Stimulated activated effector memory CD8-positive, alpha-beta T cell treated with anti-CD3 and anti-CD28 coated beads, Interleukin-12 subunit alpha, Interleukin-12 subunit beta, amount 100 ng/mL, for 72 hours (primary cell): Measurements from ENCODE around the gene CELA2A.
"Not testable (repeated sequence)": the region's sequence is repeated elsewhere in the genome, so short reads cannot be mapped to it uniquely, and the experiment has no call there.

Source experiments
- ATAC-seq: fragments of 150-1000 bp; cut with Tn5 transposase; 2 replicates; pipeline ENCODE4 v1.10.0; 2021
- DNase-seq, 2 donors: peaks; one replicate each; pipeline ENCODE4 v3.0.0; 2021 to 2022; ENCODE audit warnings: low spot score in 2 of 2
- H3K27ac Mint-ChIP-seq: one replicate; pipeline ENCODE4 v1.8.0; 2022; ENCODE audit warnings: mild to moderate bottlenecking, mixed read lengths
- H3K36me3 Mint-ChIP-seq: one replicate; pipeline ENCODE4 v1.8.0; 2022; ENCODE audit warnings: mild to moderate bottlenecking, mixed read lengths
- H3K4me1 Mint-ChIP-seq: one replicate; pipeline ENCODE4 v1.8.0; 2022; ENCODE audit warnings: mixed read lengths
- H3K4me3 Mint-ChIP-seq: one replicate; pipeline ENCODE4 v1.8.0; 2022; ENCODE audit warnings: mild to moderate bottlenecking, mixed read lengths
- H3K9me3 Mint-ChIP-seq: one replicate; pipeline ENCODE4 v1.8.0; 2022; ENCODE audit warnings: mixed read lengths

Gene CELA2A

DNA sequence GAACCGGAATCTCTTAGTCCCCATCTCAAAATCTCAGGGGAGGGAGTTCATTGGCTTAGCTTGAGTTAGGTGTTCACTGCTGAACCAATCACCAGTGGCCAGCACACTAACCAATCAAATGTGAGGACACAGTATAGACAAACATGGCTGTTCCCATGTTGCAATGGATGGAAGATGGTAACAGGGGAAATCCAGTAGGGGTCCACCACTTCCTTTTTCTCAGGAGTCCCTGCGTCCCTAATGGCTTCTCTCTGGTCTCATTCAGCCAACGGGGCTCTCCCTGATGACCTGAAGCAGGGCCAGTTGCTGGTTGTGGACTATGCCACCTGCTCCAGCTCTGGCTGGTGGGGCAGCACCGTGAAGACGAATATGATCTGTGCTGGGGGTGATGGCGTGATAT is 29.1 kb downstream of the CELA2A start:
- no peak for DNase-seq
- Mint-ChIP-seq H3K9me3 (no peaks in the 10 kb centered on the region), H3K27ac (no peak overlapping the region), H3K4me1 (no peaks in the 10 kb centered on the region), H3K36me3 (peaks cover 5% of the 10 kb centered on the region), H3K4me3 (no peak overlapping the region)
- ATAC-seq: no peak

DNA sequence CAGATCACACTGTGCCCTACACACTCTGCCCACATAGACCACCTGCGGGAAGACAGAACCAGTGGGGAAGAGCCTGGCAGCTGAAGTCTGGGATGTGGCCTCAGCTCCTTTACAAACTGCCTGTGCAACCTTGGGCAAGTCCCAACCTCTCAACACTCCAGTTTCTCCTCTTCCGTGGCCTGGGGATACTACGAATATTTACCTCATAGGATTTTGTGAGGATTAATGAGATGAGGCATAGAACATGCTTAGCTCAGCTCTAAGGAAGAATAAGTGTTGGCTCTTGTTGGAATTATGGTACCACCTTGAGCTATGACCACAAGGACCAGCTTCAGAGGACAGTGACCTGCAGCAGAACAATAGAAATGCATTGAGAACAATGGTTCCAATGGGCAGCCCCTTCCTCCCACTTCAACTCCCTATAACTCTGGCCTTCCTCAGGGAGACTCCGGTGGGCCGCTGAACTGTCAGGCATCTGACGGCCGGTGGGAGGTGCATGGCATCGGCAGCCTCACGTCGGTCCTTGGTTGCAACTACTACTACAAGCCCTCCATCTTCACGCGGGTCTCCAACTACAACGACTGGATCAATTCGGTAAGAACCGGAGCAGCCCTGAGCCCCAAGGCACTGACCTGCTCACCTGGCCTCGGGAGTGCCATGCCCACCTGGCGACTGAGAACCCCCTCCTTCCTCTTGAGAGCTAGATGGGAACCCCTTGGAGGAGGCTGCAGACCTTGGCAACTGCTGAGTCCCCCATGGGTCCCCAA is 30.5 kb downstream of the CELA2A start:
- H3K9me3 Mint-ChIP-seq, DNase-seq, H3K27ac Mint-ChIP-seq, ATAC-seq, H3K4me3 Mint-ChIP-seq, H3K4me1 Mint-ChIP-seq: not testable (repeated sequence)
- H3K36me3 Mint-ChIP-seq: peaks cover 10% of the 10 kb centered on the region

- no peak for DNase-seq
- no peaks in the 10 kb centered on the region for H3K9me3 Mint-ChIP-seq
- peaks cover 21% of the 10 kb centered on the region for H3K36me3 Mint-ChIP-seq
- no peak for ATAC-seq
- H3K27ac Mint-ChIP-seq: no peak overlapping the region
- no peak overlapping the region for H3K4me3 Mint-ChIP-seq
- H3K4me1 Mint-ChIP-seq: no peaks in the 10 kb centered on the region
Measured at GRCh38 chr1:15488371-15488770, 31.8 kb downstream of the CELA2A start.

- no peak overlapping the region for H3K4me3 Mint-ChIP-seq
- DNase-seq (no peak), ATAC-seq (no peak)
- no peaks in the 10 kb centered on the region for H3K9me3 Mint-ChIP-seq
- H3K27ac Mint-ChIP-seq: no peak overlapping the region
- H3K4me1 Mint-ChIP-seq: no peaks in the 10 kb centered on the region
- peaks cover 29% of the 10 kb centered on the region for H3K36me3 Mint-ChIP-seq
Measured at GRCh38 chr1:15489052-15489736, 32.7 kb downstream of the CELA2A start.

DNA sequence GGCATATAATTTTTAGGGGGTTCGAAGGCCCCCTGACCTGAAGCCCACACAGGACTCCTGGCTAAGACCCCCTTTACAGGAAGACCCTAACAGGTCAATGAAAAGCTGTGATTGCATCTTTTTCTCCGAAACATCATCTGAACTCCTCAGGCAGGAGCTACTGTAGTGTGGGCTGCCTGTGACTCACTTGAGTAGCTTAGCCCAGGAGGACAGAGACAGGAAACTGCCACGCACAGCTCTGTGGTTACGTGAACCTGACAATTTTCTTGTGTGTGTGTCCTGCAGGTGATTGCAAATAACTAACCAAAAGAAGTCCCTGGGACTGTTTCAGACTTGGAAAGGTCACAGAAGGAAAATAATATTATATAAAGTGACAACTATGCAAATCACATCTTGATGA is 34.5 kb downstream of the CELA2A start:
- ATAC-seq: peak; percentile 82
- peaks cover 42% of the 10 kb centered on the region for H3K36me3 Mint-ChIP-seq
- H3K4me3 Mint-ChIP-seq, DNase-seq, H3K4me1 Mint-ChIP-seq, H3K27ac Mint-ChIP-seq, H3K9me3 Mint-ChIP-seq: not testable (repeated sequence)

DNA sequence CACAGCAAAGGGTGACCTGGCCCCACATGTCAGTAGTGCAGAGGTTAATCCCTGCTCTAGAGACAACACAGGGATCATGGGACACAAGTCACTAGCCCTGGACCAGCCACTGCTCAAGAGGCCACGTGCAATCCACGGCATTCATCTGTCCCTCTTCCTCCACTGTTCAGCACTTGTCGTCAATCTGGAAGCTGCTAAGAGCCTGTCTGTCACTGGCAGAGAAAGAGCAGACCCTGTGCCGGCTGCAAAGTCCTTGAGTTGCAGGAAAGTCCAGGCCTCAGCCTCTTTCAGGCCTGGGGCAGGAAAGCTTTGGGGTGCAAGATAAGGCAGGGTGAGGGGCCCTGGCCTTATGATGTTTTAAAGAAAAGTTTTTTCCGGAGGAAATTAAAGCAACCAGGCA is 36.1 kb downstream of the CELA2A start:
- ATAC-seq (no peak), DNase-seq (no peak)
- H3K9me3 Mint-ChIP-seq: no peaks in the 10 kb centered on the region
- no peak overlapping the region for H3K4me3 Mint-ChIP-seq
- H3K36me3 Mint-ChIP-seq: peaks cover 49% of the 10 kb centered on the region
- H3K27ac Mint-ChIP-seq: no peak overlapping the region
- H3K4me1 Mint-ChIP-seq: no peaks in the 10 kb centered on the region

DNA sequence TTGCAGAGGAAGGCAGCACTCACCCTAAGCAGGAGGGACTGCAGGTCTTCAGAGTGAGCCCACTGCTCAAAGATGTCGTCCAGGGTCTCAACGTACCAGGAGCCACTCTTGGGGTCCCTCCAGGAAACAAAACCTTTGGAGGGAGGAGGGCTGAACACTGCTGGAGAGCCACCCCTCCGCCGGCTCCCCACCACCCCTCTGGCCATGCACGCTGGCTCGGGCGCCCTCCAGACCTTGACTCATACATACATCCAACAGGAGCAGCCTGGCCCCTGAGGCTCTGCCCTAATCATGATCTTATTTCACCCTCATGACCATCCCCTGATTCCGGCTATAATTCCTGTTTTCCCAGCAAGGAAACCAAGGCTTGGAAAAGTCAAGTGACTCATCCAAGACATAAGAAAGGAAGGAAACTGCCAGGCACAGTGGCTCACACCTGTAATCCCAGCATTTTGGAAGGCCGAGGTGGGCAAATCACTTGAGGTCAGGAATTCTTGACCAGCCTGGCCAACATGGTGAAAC is 37.4 kb downstream of the CELA2A start:
- DNase-seq (no peak), ATAC-seq (no peak)
- Mint-ChIP-seq H3K4me1 (no peaks in the 10 kb centered on the region), H3K9me3 (no peaks in the 10 kb centered on the region), H3K36me3 (peaks cover 49% of the 10 kb centered on the region), H3K4me3 (no peak overlapping the region), H3K27ac (no peak overlapping the region)

GRCh38 chr1:15500184-15501178 is 43.9 kb downstream of the CELA2A start:
- H3K4me1 Mint-ChIP-seq: no peaks in the 10 kb centered on the region
- DNase-seq: no peak
- ATAC-seq: no peak
- no peak overlapping the region for H3K27ac Mint-ChIP-seq
- no peak overlapping the region for H3K4me3 Mint-ChIP-seq
- H3K9me3 Mint-ChIP-seq: no peaks in the 10 kb centered on the region
- peaks cover 38% of the 10 kb centered on the region for H3K36me3 Mint-ChIP-seq

DNA sequence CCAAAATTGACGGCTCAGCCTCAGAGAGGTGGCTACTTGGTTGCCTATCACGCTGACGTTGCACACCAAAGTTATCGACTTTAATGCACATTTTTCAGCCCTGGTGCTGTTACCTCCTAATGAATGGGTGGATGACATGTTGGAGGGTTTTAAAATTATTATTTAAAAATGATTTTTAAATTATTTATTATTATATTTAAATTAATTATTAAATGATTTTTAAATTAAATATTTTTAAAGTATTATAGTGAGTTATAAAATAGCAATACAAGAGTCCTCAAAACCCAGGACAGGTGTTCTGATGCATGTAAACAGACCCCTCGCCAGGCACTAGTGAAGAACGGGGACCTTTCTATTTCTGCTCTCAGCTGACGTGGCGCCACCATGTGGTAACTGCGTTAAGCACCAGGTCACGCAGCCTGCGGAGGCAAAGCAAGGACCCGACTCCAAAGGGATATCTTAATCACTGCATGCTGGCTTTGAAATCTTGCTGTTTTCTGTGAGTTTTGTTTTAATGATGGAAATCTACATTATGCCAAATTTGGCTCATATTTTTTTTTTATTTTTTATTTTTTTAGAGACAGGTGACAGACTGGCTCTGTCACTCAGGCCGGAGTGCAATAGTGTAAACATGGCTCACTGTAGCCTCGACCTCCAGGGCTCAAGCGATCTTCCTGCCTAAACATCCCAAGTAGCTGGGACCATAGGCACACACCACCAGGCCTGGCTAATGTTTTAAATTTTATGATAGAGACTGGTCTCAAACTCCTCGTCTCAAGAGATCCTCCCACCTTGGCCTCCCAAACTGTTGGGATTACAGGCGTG is 44.9 kb downstream of the CELA2A start:
- Mint-ChIP-seq H3K4me1 (no peaks in the 10 kb centered on the region), H3K27ac (no peak overlapping the region)

DNA sequence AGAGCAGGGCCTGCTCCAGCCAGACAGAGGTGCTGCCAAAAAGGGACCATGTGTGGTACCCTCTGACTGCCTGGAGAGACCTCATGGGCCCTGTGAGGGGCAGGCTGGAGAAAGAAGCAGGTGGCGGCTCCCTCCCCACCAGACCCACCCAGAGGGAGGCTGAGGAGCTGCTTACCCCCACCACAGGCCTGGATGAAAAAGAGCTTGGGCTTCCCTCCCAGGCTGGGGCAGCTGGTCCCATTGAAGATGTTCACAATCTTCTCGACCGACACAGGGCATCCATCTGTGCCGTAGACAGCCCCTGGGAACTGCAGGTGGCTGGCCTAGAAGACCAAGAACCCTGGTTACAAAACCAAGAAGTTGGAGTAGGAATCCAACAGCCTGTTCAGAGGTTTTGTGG is 47.9 kb downstream of the CELA2A start:
- Mint-ChIP-seq H3K9me3 (no peaks in the 10 kb centered on the region), H3K27ac (no peak overlapping the region), H3K36me3 (peaks cover 19% of the 10 kb centered on the region), H3K4me3 (no peak overlapping the region), H3K4me1 (no peaks in the 10 kb centered on the region)
- ATAC-seq: no peak
- DNase-seq: no peak

More for the DNA sequence above, 44.9 kb downstream of the CELA2A start:
- H3K9me3 Mint-ChIP-seq: no peaks in the 10 kb centered on the region
- ATAC-seq (peak; percentile 63), DNase-seq (peak; percentile 39 to 72)
- H3K4me3 Mint-ChIP-seq: no peak overlapping the region
- peaks cover 29% of the 10 kb centered on the region for H3K36me3 Mint-ChIP-seq

DNA sequence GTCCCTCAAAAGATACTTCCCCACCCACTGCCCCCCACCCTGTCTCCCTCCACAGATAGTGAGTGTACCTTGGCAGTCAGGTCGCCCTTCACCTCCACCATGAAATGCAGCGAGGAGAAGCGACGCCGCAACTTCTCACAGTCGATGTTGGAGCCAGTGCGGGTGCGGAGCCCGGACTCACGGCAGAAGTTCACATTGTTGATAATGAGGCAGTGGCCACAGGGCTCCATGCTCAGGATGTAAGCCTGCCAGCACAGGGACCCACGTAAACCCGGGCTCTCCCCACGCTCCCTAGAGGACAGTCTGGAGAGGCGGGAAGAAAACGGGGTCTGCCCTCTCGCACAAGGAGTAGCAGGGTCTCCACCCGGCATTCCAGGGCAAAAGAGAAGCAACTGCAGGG is 50.3 kb downstream of the CELA2A start:
- H3K4me1 Mint-ChIP-seq: peaks cover 6% of the 10 kb centered on the region
- H3K27ac Mint-ChIP-seq: no peak overlapping the region
- no peaks in the 10 kb centered on the region for H3K9me3 Mint-ChIP-seq
- no peak overlapping the region for H3K4me3 Mint-ChIP-seq
- DNase-seq (no peak), ATAC-seq (no peak)
- peaks cover 22% of the 10 kb centered on the region for H3K36me3 Mint-ChIP-seq

DNA sequence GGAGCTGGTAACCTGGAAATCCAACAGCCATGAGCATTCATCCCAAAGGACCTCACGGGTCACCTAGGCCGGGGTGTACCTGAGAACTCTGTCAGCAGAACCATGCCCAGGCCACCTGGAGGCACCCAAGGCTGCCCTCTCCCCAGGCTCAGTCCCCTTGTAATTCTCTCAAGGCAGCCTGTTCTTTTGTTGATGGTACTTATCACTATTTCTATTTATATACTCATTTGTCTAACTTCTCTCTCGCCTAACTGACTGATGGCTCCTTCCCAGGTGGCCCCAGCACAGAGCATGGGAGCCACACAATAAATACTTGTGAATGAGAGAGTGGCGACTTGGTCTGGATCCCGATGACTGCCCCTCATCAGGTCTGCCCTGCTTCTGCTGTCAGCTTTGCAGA is 50.7 kb downstream of the CELA2A start:
- peaks cover 6% of the 10 kb centered on the region for H3K4me1 Mint-ChIP-seq
- ATAC-seq: no peak
- no peak overlapping the region for H3K27ac Mint-ChIP-seq
- no peak overlapping the region for H3K4me3 Mint-ChIP-seq
- peaks cover 26% of the 10 kb centered on the region for H3K36me3 Mint-ChIP-seq
- H3K9me3 Mint-ChIP-seq: no peaks in the 10 kb centered on the region
- DNase-seq: no peak

- peaks cover 6% of the 10 kb centered on the region for H3K4me1 Mint-ChIP-seq
- no peaks in the 10 kb centered on the region for H3K9me3 Mint-ChIP-seq
- no peak overlapping the region for H3K4me3 Mint-ChIP-seq
- no peak for DNase-seq
- no peak overlapping the region for H3K27ac Mint-ChIP-seq
- peaks cover 18% of the 10 kb centered on the region for H3K36me3 Mint-ChIP-seq
- no peak for ATAC-seq
Measured at GRCh38 chr1:15508700-15509487, 52.4 kb downstream of the CELA2A start.

GRCh38 chr1:15509586-15509985 is 53.1 kb downstream of the CELA2A start:
- H3K27ac Mint-ChIP-seq: no peak overlapping the region
- DNase-seq: no peak
- no peak for ATAC-seq
- peaks cover 12% of the 10 kb centered on the region for H3K4me1 Mint-ChIP-seq
- no peak overlapping the region for H3K4me3 Mint-ChIP-seq
- peaks cover 17% of the 10 kb centered on the region for H3K36me3 Mint-ChIP-seq
- no peaks in the 10 kb centered on the region for H3K9me3 Mint-ChIP-seq
